ENCODE results near the gene INTS7. TPM values are rescaled to one million over a fixed set of nuclear protein-coding genes. Genes with fewer than 3 reads are reported as not detected.

Gene INTS7
- total and polyA plus RNA-seq, 2 experiments from 2014 or later, result 11.8 to 15.5 TPM

DNA sequence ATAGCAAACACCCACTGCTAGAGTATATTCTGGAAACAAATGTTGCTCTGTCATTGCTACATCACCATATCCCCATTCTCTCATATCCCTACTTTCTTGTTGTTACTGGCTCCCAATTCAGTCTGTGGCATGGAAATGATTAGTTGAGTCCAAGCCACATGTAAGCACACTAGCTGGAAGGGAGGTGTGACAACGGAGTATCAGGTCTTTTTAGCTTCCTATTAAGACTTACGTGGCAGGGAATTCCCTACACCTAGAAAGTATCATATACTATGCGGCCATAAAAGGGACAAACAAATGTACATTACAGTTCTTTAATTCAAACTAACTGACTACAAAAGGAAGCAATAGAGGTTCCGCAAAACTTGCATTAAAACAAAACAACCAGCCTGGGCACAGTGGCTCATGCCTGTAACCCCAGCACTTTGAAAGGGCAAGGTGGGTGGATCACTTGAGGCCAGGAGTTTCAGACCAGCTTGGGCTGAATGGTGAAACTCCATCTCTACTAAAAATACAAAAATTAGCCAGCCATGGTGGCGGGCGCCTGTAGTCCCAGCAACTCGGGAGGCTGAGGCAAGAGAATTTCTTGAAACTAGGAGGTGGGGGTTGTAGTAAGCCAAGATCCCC, 48.6 kb downstream of the INTS7 start:
- no peaks in the 10 kb centered on the region for H3K9me3 ChIP-seq (ENCODE audit: low read depth)

DNA sequence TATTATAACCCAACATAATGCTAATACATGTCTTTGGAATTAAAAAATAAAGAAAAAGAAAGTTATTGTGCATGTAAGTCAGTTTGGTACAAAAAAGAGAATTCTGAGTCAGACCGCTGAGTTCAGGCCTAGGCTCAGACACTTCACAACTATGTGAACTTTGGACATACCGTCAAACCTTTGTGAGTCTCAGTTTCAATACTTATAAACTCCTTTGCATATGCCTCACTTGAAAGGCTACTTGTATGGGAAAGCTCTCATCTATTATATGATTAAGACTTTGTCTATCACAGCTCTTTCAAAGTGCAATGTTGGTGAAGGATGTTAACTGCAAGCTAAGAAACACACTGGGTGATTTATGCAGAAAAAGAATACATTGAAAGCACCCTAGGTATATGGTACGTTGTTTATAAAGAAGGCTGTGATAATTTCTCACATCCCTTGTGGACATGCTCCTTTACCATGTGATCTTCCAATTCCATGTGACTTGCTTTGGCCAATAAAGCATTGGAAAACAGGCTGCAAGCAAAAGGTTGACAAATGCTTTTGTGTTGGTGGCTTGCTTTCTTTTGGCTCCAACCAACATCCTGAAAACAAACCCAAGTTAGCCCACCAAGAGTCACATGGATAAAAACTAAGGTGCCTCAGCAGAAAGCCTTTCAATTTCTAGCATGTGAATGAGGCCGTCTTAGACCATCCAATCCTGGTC, 49.6 kb downstream of the INTS7 start:
- Histone ChIP-seq H3K9me3 (ENCODE audit: low read depth) (no peaks in the 10 kb centered on the region), H2AFZ (no peak overlapping the region), H3K79me2 (no peaks in the 10 kb centered on the region), H3K9me2 (replicated peaks; ENCODE audit: insufficient read depth) (no peaks in the 10 kb centered on the region), H3K36me3 (replicated peaks; ENCODE audit: insufficient read depth, low read depth) (no peaks in the 10 kb centered on the region), H3K27ac (peak overlapping the region; percentile 61), H3K4me3 (no peak overlapping the region), H3K4me1 (ENCODE audit: insufficient read depth) (no peaks in the 10 kb centered on the region), H3K4me2 (peak overlapping the region; percentile 4), H4K20me1 (ENCODE audit: insufficient read depth, poor library complexity, severe bottlenecking) (no peaks in the 10 kb centered on the region), H3K27me3 (no peaks in the 10 kb centered on the region)
- TF ChIP-seq, protein P1, sequence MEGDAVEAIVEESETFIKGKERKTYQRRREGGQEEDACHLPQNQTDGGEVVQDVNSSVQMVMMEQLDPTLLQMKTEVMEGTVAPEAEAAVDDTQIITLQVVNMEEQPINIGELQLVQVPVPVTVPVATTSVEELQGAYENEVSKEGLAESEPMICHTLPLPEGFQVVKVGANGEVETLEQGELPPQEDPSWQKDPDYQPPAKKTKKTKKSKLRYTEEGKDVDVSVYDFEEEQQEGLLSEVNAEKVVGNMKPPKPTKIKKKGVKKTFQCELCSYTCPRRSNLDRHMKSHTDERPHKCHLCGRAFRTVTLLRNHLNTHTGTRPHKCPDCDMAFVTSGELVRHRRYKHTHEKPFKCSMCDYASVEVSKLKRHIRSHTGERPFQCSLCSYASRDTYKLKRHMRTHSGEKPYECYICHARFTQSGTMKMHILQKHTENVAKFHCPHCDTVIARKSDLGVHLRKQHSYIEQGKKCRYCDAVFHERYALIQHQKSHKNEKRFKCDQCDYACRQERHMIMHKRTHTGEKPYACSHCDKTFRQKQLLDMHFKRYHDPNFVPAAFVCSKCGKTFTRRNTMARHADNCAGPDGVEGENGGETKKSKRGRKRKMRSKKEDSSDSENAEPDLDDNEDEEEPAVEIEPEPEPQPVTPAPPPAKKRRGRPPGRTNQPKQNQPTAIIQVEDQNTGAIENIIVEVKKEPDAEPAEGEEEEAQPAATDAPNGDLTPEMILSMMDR (IDR thresholded peaks at IDR 0.05; ENCODE audit: poor library complexity), result no peak
- no peak for TF ChIP-seq EZH2 (IDR thresholded peaks at IDR 0.05; ENCODE audit: borderline replicate concordance)
- TF ChIP-seq EZH2phosphoT487 (IDR thresholded peaks at IDR 0.05; ENCODE audit: low read depth, severe bottlenecking, unreplicated experiment), result no peak
- 82% methylated on average over 4 of the region's 4 CpGs for WGBS (ENCODE audit: low lambda C conversion rate, missing lambda C conversion rate)
- DNase-seq (ENCODE audit: low spot score), result peak; percentile 21

More for the DNA sequence above, 48.6 kb downstream of the INTS7 start:
- no peak for TF ChIP-seq EZH2phosphoT487 (IDR thresholded peaks at IDR 0.05; ENCODE audit: low read depth, severe bottlenecking, unreplicated experiment)
- TF ChIP-seq, protein P1 (IDR thresholded peaks at IDR 0.05; ENCODE audit: poor library complexity), result no peak
- H2AFZ ChIP-seq, result no peak overlapping the region
- no peaks in the 10 kb centered on the region for H3K79me2 ChIP-seq
- DNase-seq (ENCODE audit: low spot score), result no peak
- H3K4me3 ChIP-seq, result no peak overlapping the region
- H4K20me1 ChIP-seq (ENCODE audit: insufficient read depth, poor library complexity, severe bottlenecking), result no peaks in the 10 kb centered on the region
- no peaks in the 10 kb centered on the region for H3K9me2 ChIP-seq (replicated peaks; ENCODE audit: insufficient read depth)
- H3K27me3 ChIP-seq, result no peaks in the 10 kb centered on the region
- no peaks in the 10 kb centered on the region for H3K36me3 ChIP-seq (replicated peaks; ENCODE audit: insufficient read depth, low read depth)
- H3K4me1 ChIP-seq (ENCODE audit: insufficient read depth), result no peaks in the 10 kb centered on the region
- H3K27ac ChIP-seq, result no peak overlapping the region
- 97% methylated on average over 7 of the region's 7 CpGs for WGBS (ENCODE audit: low lambda C conversion rate, missing lambda C conversion rate)
- H3K4me2 ChIP-seq, result no peak overlapping the region

DNA sequence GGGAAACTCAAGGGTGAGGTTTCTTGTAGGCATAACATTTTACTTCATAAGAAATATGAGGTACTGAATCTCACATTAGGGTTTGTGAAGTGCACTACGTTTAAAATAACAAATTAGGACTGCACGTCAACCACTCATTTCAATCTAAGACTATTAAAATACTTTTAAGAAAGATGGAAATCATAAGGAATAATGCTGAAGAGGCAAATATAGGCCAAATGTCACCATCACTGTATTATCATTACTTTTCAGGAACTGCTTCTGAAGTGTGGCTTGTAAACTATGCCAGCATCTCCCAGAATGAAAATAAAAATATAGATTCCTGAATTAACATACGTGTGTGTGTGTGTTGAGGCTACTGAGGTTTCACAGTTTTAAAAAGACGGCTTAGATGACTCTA, 56.8 kb downstream of the INTS7 start:
- H2AFZ ChIP-seq, result no peak overlapping the region
- H4K20me1 ChIP-seq (ENCODE audit: insufficient read depth, poor library complexity, severe bottlenecking), result no peaks in the 10 kb centered on the region
- no peak for TF ChIP-seq EZH2 (IDR thresholded peaks at IDR 0.05; ENCODE audit: borderline replicate concordance)
- TF ChIP-seq EZH2phosphoT487 (IDR thresholded peaks at IDR 0.05; ENCODE audit: low read depth, severe bottlenecking, unreplicated experiment), result no peak
- TF ChIP-seq, protein P1 (IDR thresholded peaks at IDR 0.05; ENCODE audit: poor library complexity), result no peak
- H3K4me3 ChIP-seq, result no peak overlapping the region
- no peak overlapping the region for H3K4me2 ChIP-seq
- H3K9me2 ChIP-seq (replicated peaks; ENCODE audit: insufficient read depth), result no peaks in the 10 kb centered on the region
- no peaks in the 10 kb centered on the region for H3K36me3 ChIP-seq (replicated peaks; ENCODE audit: insufficient read depth, low read depth)
- H3K79me2 ChIP-seq, result no peaks in the 10 kb centered on the region
- WGBS (ENCODE audit: low lambda C conversion rate, missing lambda C conversion rate), result 100% methylated on average over 4 of the region's 4 CpGs
- H3K27ac ChIP-seq, result no peak overlapping the region
- H3K9me3 ChIP-seq (ENCODE audit: low read depth), result no peaks in the 10 kb centered on the region
- DNase-seq (ENCODE audit: low spot score), result no peak
- H3K27me3 ChIP-seq, result no peaks in the 10 kb centered on the region
- H3K4me1 ChIP-seq (ENCODE audit: insufficient read depth), result no peaks in the 10 kb centered on the region
